GM10266 (cell line): Measurements from ENCODE around the gene MTMR1.

Experiments
- DNase-seq: peaks from one replicate; pipeline ENCODE4 v3.0.0; 2012; ENCODE audit errors: extremely low spot score
- CTCF ChIP-seq: IDR thresholded peaks from 2 replicates; pipeline ENCODE4 v1.5.1; 2012; ENCODE audit warnings: mild to moderate bottlenecking, low read depth; ENCODE audit not compliant: control insufficient read depth, insufficient read depth; ENCODE audit errors: missing control alignments

MTMR1 gene

GRCh38 chrX:150696866-150697265, 3.7 kb downstream of the MTMR1 start:
- no peak for TF ChIP-seq CTCF
- DNase-seq: no peak

GRCh38 chrX:150697641-150698040, 4.4 kb downstream of the MTMR1 start:
- no peak for DNase-seq
- TF ChIP-seq CTCF: no peak

GRCh38 chrX:150698981-150699380, 5.8 kb downstream of the MTMR1 start:
- no peak for TF ChIP-seq CTCF
- no peak for DNase-seq

GRCh38 chrX:150700107-150700506, 6.9 kb downstream of the MTMR1 start:
- TF ChIP-seq CTCF: no peak

GRCh38 chrX:150701377-150701776, 8.2 kb downstream of the MTMR1 start:
- TF ChIP-seq CTCF: no peak
- DNase-seq: no peak

More at GRCh38 chrX:150700107-150700506, 6.9 kb downstream of the MTMR1 start:
- no peak for DNase-seq

GRCh38 chrX:150702966-150703694, 9.9 kb downstream of the MTMR1 start:
- no peak for TF ChIP-seq CTCF
- DNase-seq: no peak

- DNase-seq: no peak
- no peak for TF ChIP-seq CTCF
Measured at GRCh38 chrX:150703695-150703974, 10.4 kb downstream of the MTMR1 start.
